GM21360 (cell line): ENCODE measurements around the gene BRAT1.
"Not testable (repeated sequence)": the region's sequence is repeated elsewhere in the genome, so short reads cannot be mapped to it uniquely, and the experiment has no call there.

Source experiments
- ATAC-seq: cut with Tn5 transposase; IDR thresholded peaks from one replicate; pipeline ENCODE4 v1.9.1; 2021; ENCODE audit warnings: mild to moderate bottlenecking, moderate library complexity; ENCODE audit not compliant: unreplicated experiment

Gene BRAT1

DNA sequence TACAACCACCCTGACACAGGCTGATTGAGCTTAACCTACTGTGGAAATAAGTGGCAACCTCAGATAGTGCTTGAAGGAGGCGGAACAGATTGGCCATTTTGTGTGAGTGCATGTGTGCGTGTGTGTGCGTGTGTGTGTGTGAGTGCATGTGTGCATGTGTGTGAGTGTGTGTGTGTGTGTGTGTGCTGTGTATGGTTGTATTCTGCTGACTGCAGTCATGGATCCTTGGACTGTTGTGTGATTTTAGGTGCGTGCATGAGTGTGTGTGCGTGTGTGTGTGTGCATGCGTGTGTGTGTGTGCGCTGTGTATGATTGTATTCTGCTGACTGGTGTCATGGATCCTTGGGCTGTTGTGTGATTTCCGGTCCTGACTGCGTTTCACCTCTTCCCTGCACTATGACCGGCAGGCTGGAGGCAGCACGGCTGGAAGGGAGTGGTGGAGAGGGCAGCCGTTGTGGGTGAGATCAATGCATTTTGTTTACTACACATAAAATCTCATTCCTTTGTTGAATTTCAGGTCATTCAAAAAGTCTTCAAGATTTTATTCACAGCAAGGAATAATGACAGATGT, 9.7 kb upstream of the BRAT1 start:
- no peak for ATAC-seq

DNA sequence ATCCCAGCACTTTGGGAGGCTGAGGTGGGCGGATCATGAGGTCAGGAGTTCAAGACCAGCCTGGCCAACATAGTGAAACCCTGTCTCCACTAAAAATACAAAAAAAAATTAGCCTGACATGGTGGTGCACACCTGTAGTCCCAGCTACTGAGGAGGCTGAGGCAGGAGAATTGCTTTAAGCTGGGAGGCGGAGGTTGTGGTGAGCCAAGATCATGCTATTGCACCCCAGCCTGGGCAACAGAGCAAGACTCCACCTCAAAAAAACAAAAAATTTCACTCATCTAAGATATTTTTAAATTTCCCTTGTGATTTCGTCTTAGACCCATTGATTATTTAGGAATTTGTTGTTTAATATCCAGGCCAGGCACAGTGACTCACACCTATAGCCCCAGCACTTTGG, 8.6 kb upstream of the BRAT1 start:
- not testable (repeated sequence) for ATAC-seq

DNA sequence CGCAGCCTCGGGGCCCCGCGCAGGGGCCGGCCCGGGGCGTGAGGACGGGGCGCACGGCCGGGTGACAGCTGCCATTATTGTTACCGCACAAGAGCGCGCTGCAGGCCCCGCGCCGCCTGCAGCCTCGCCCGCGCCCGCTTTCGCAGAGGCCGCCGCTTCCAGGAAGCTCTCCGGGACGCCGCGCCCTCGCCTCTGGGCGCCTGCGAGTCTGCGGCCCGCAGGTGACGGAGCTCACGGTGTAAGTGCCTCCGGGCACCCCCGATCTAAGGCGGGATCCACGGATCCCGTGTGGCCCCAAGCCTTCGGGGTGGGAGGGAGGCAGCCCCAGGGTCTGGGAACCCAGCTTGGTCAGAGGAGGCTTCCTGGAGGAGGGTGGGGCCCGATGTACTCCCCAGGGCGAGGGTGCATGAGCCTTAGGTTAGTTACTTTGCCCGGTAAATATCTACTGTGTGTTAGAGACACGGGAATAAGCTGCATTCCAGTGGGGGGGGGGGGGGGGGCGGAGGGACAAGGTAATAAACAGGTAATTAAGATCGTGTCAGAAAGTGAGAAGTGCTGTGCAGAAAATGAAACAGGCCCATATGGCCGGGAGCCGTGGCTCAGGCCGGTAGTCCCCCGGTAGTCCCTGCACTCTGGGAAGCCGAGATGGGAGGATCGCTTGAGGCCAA, 4.1 kb upstream of the BRAT1 start:
- peak; percentile 2 for ATAC-seq

DNA sequence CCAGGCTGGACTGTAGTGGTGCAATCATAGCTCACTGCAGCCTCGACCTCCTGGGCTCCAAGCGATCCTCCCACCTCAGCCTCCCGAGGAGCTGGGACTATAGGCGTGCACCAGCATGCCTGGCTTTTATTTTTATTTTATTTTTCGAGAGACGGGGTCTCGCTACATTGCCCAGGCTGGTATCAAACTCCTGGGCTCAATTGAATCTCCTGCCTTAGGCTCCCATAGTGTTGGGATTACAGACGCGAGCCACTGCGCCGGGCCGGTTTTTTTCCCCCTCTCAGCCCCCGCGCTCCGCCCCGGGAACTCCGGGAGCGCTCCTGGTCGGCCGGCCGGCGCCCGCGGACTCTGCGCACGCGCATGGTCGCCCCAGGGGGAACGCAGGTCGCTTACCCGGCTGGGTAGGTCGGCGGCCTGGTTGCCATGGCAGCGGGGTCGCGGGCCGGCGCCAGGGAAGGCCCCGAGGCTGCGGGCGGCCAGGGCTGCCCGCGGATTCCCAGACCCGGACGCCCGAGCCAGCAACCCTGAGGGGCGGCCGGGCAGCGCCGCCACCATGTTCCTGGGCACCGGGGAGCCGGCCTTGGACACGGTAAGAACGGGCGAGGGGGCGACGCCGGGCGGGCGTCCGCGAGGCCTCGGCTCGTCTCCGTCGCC, 3.4 kb upstream of the BRAT1 start, which contains the start of gene IQCE:
TSS of gene IQCE (plus strand) at position 351 of the 654 bp plus-strand sequence. CDS start at position 554, 203 bp downstream.
- peak; percentile 50 for ATAC-seq

DNA sequence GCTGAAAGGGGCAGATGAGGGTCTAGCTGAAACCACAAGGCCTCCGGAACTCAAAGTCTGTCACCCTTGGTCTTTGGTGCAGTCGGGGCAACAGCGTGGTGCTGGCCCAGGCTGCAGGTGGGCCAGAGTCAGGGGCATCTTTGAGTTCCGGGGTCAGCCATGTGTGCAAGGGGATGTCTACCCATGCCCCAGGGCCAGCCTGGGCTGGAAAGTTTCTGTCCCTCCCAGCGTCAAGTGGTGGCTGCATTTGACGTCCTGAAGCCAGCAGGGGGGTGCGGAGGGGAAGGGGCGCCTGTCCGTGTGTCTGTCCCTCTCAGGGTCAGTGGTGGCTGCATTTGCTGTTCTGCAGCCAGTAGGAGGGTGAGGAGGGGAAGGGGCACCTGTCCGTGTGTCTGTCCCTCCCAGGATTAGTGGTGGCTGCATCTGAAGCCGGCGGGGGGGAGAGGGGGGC, 638 bp downstream of the BRAT1 start:
- ATAC-seq: no peak

DNA sequence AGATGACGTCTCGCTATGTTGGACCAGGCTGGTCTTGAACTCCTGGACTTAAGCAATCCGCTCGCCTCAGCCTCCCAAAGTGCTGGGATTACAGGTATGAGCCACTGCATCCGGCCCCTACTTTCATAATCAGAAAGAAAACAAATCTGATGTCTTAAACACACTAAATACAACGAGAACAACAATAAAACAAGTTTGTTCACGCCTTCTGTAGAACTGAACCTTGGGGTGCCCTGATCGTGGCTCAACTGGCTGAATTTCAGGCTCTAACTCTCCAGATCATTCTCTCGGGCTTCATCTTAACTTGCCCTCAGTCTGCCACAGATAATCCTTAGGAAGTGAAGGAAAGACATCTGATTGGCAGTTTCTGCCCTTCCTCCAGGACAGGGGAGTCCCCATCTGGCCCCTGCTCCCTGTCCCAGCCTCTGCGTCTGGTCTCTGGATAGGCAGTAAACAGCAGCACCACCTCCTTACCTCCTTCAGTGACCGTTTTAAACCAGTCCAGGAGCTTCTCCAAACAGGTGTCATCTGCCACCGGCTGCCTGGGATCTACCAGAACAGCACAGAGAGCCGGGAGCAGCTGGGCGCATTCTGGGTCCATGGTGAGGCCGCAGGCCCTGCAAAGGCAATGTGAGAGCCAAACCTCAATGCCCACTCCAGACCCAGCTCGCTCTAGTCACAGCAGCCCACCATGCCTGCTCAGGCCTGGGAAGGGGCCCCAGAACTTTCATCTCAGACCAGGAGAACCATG, 1.3 kb downstream of the BRAT1 start:
- ATAC-seq: no peak

DNA sequence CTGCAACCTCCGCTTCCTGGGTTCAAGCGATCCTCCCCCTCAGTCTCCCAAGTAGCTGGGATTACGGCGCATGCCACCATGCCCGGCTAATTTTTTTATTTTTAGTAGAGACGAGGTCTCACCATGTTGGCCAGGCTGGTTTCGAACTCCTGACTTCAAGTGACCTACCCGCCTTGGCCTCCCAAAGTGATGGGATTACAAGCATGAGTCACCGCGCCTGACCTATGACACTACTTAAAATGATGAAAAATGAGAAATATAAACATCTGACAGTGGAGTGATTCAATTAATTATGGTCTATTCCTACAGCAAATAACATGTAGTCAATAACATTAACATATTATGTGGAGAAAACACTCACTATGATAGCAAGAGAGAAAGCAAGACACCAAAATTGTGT, 2.2 kb downstream of the BRAT1 start:
- no peak for ATAC-seq

DNA sequence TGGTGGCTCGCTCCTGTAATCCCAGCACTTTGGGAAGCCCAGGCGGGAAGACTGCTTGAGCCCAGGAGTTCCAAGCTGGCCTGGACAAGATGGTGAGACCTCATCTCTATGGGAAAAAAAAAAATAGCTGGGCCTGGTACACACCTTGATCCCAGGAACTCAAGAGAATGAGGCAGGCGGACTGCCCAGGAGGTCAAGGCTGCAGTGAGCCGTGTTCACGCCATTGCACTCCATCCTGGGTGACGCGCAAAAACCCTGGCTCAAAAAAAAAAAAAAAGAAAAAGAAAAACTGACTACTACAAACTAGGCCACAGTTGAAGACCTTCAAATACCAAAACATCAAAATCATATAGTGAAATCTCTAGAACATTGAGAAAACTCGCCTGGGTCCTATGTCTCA, 3.9 kb downstream of the BRAT1 start:
- ATAC-seq: no peak

DNA sequence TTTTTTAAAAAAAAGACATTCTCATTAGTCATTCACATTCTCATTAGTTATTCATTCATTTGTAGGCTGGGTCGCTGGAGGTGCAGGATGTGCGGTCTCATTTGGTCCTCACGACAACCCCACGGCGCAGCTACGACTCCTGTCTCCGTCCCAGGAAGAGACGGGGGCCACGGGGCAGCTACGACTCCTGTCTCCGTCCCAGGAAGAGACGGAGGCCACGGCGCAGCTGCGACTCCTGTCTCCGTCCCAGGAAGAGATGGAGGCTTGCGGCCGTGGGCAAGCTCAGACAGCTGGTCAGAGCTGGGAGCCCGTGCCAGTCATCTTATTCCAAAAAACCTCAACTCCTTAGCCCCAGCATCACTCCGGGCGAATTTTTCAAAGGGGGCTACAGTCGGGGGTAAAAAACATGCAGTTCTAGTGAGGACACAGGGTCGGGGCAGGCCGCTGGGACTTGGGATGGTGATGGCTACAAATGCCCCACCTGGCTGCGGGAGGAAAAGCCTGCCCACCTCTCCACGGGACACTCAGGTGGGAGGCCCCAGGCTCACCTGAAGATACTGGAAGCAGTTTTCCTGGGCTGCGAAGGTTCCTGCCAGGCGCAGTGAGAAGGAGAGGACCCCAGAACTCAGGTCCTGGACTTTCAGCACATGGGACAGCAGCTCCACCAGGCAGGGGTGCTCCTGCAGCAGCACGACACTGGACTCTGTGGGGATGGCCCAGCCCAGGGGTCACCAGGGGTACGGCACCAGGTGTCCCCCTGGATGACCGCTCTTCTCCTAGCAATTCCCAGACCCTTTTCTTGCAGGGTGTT, 8.3 kb downstream of the BRAT1 start:
- no peak for ATAC-seq

DNA sequence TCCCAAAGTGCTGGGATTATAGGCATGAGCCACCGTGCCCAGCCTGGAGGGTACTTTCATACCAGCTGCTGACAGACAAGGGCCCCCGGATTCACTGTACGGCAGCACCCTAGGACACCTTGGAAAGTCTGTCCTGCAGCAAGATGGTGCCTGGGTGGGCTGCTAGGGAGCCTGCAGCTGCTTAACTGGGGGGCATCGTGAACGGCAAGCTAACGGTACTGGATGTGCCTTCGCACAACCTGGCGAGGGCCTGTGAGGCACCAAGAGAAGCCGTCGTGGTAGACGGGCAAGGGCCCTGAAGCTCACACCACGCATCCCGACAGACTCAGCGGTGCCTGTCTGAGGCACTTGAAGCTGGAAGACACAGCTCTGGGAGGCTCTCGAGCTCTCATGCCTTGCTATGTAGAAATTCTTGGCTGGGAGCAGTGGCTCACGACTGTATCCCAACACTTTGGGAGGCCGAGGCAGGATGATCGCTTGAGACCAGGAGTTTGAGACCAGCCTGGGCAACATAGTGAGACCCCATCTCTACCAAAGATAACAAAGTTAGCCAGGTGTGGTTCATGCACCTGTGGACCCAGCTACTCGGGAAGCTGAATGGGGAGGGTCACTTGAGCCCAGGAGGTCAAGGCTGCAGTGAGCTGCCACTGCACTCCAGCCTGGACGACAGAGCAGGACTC, 9.4 kb downstream of the BRAT1 start:
- no peak for ATAC-seq

DNA sequence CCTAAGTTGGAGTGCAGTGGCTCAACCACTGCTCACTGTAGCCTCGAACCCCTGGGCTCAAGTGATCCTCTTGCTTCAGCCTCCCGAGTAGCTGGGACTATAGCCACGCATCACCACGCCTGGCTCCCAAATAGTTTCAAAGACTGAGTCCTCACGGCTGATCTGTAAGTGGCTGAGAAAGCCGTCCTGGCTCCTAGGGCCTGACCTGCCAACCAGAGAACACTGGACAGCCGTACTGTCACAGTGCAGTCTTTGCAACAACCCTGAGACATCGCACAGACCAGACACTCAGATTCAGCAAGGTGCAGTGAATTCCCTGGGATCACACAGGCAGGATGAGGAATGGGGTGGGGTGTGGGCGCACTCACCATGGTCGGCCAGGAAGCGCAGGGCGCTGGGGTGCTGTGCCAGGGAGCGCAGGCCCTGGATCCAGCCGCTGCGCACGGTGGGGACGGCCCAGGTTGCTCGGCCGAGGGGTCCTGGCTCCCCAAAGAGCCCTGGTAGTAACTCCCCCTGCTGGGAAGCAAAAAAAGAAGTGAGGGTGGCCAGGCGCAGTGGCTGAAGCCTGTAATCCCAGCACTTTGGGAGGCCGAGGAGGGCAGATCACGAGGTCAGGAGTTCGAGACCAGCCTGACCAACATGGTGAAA, 10.7 kb downstream of the BRAT1 start:
- no peak for ATAC-seq

DNA sequence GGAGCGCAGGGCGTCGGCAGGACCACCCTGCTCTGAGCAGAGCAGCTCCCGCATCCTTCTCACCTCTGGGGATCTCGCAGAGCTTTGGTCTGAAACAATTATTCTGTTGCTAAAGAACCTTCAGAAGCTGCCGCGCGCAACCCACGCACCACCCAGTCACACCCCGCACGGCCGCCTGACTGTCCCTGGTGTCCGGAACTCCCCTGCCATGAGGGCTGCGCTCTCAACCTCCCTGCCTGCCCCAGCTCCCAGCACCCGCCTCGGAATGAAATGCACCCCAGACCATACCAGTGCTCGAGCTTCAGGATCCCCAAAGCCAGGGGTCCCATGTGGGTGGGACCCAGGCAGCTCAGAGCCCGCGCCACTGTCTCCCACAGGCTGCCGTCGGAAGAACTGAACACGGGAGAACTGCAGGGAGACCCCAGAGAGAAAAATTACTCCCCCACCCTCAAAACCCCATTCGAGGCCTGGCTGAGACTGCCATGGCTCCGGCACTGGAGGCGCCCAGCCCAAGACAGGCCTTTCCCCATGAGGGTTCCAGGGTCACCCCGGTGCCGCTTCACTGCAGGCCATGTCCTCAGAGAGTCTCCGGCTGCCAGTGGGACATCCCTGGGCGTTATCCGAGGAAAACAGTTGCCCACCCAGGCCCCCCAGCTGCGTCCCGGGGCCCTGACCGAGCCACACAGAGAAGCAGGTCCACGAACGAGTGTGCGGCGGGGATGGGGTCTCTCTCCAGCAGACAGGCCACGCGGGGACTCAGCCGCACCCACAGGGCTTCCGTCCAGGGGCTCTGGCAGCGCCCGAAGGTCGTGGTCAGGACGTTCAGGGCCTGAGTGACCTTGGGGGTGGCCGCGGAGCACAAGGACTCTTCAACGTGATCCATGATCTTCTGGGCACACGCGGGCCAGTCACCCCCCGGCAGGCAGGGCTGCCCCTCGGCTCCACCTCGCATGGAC, 12.1 kb downstream of the BRAT1 start:
- ATAC-seq: no peak

DNA sequence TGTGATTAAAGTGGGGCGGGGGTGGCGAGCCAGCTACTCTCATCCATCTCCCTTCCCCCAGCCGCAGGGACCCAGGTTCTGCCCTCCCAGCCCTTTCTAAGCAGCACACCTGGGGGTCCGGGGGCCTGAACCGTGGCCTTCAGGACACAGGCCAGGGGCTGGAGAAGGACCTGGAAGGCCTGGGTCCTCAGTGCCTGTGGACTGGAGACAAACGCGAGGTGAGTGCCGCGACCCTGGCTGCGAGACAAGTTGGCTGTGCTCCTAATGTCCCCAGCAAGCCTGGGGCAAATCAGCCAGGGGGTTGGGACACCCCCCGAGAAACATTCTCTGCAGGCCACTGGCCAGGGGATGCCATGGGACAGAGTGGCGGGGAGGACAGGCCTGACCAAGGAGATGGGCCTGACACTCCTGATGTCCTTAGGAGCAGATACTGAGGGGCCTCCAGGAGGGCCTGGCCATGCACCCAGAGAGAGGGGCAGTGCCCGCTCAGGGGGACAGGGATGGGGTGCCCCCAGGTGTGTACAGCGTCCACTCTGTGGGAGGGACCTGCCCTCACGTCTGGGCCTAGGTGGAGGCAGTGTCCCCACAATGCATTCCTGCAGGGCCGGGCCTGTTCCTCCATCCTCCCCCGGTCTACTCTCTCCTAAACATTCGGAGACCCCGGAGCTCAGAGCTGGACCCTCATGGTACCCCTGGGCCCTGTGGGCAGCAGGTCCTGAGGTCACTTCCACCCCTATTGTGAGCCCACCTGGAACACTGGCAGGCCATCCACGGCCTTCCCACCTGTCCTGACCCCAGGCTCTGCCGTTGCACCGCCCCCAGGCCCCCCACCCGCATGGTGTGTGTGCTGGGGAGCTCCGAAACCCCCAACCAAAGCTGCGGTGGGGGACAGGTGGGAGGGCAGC, 13.1 kb downstream of the BRAT1 start:
- no peak for ATAC-seq

DNA sequence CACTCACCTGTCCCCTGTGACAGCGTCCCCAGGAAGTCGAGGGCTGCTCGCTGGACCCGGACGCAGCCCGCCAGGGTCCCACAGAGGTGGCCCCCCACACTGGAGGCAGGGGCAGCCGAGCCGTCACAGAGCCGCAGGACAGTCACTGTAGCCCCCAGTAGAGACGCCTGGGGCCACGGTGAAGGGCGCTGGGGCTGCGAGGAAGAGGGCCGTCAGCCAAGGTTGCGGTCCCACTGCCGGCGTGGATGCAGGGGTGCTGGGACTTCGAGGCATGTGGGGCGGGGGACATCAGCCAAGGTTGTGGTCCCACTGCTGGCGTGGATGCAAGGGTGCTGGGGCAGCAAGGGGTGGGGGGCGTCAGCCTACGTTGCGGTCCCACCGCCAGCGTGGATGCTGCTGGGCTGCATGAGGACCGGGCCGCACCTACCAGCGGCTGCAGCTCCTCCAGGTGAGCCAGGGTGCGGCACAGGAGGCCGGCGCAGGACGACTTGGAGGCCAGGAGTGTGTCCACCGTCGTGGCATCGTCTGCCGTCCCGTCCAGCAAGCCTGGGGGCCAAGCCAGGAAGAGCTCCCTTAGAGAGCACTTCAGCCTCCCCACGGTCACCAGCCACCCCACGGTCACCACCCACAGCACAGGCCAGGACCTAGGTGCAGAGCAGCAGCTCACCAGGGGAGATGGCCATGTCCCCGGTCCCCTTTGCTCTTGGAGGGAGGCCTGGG, 13.9 kb downstream of the BRAT1 start:
- no peak for ATAC-seq

DNA sequence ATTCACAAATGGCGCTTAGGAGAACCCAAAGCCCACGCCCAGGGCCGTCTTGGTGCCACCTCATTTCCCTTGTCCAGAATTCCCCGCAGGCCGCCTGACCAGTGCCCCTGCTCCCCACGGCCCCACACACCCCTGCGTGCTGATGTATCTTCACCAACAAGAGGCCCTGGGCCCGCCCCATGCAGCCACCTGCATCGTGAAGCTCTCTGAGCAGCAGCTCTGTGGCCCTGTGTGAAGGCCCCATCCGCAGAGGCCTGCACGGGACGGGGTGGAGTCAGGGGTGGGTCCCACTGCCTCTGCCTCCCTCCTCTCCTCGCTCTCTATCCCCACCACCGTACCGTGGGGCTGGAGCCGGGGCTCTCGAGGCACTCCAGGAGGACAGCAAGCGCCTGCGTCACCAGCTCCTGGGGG, 14.7 kb downstream of the BRAT1 start:
- ATAC-seq: no peak

DNA sequence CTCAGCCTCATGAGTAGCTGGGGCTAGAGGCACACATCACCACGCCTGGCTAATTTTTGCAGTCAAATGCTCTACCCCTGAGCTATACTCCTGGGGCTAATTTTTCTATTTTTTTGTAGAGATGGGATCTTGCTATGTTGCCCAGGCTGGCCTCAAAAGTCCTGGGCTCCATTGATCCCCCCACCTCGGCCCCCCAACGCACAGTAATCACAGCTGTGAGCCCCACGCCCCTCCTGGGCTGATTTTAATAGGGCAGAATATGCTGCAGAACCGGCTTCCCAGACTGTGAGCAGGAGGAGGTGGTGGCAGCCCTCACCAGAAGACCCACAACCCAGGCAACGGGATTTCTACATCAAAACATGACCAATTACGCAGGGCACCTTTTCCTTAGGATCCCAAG, 15.2 kb downstream of the BRAT1 start:
- ATAC-seq: no peak
